C4-2B (cell line): Measurements from ENCODE around the gene DOC2B.
"Not testable (repeated sequence)": the region's sequence is repeated elsewhere in the genome, so short reads cannot be mapped to it uniquely, and the experiment has no call there.

Experiments used
- ZFX ChIP-seq: fragments of 450-650 bp; IDR thresholded peaks from 2 replicates; pipeline ENCODE4 v1.6.1; 2017
- TF ChIP-seq, protein P1 (sequence below): fragments of 450-650 bp; conservative IDR thresholded peaks from 2 replicates; pipeline ENCODE4 v1.5.1; 2017; ENCODE audit warnings: mild to moderate bottlenecking

DNA sequence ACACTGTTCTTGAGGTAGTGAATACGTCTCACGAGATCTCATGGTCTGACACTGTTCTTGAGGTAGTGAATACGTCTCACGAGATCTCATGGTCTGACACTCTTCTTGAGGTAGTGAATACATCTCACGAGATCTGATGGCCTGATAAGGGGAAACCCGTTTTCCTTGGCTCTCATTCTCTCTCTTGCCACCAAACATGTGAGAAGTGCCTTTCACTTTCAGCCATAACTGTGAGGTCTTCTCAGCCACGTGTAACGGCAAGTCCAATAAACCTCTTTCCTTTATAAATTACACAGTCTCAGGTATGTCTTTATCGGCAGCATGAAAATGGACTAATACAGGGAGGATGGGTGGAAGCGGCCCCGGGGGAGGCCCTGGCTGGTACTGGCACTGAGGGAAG, 12.8 kb downstream of the DOC2B start:
- TF ChIP-seq, protein P1, sequence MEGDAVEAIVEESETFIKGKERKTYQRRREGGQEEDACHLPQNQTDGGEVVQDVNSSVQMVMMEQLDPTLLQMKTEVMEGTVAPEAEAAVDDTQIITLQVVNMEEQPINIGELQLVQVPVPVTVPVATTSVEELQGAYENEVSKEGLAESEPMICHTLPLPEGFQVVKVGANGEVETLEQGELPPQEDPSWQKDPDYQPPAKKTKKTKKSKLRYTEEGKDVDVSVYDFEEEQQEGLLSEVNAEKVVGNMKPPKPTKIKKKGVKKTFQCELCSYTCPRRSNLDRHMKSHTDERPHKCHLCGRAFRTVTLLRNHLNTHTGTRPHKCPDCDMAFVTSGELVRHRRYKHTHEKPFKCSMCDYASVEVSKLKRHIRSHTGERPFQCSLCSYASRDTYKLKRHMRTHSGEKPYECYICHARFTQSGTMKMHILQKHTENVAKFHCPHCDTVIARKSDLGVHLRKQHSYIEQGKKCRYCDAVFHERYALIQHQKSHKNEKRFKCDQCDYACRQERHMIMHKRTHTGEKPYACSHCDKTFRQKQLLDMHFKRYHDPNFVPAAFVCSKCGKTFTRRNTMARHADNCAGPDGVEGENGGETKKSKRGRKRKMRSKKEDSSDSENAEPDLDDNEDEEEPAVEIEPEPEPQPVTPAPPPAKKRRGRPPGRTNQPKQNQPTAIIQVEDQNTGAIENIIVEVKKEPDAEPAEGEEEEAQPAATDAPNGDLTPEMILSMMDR = not testable (repeated sequence)
- TF ChIP-seq ZFX = not testable (repeated sequence)
